ENCODE results near the gene ZC3HAV1L.

- TF ChIP-seq, protein P1, sequence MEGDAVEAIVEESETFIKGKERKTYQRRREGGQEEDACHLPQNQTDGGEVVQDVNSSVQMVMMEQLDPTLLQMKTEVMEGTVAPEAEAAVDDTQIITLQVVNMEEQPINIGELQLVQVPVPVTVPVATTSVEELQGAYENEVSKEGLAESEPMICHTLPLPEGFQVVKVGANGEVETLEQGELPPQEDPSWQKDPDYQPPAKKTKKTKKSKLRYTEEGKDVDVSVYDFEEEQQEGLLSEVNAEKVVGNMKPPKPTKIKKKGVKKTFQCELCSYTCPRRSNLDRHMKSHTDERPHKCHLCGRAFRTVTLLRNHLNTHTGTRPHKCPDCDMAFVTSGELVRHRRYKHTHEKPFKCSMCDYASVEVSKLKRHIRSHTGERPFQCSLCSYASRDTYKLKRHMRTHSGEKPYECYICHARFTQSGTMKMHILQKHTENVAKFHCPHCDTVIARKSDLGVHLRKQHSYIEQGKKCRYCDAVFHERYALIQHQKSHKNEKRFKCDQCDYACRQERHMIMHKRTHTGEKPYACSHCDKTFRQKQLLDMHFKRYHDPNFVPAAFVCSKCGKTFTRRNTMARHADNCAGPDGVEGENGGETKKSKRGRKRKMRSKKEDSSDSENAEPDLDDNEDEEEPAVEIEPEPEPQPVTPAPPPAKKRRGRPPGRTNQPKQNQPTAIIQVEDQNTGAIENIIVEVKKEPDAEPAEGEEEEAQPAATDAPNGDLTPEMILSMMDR (IDR thresholded peaks at IDR 0.05; ENCODE audit: control extremely low read depth in 1 of 3, insufficient read depth in 1 of 3, low read depth in 1 of 3, low read length in 3 of 3): no peak
- TF ChIP-seq POLR2A (IDR thresholded peaks at IDR 0.05; ENCODE audit: control extremely low read depth in 1 of 2, low read depth in 2 of 2, low read length in 2 of 2) (no peak), CREB1 (IDR thresholded peaks at IDR 0.05) (no peak), SP2 (IDR thresholded peaks at IDR 0.05; ENCODE audit: low read length) (no peak), SIN3A (conservative IDR thresholded peaks at IDR 0.05 in 1 of 2, IDR thresholded peaks at IDR 0.05 in 1 of 2; ENCODE audit: low read depth in 1 of 2, low read length in 2 of 2) (no peak), CBX8 (IDR thresholded peaks at IDR 0.05; ENCODE audit: borderline replicate concordance, low read depth, low read length) (no peak), POLR2AphosphoS5 (IDR thresholded peaks at IDR 0.05; ENCODE audit: low read depth, low read length) (no peak), SP1 (IDR thresholded peaks at IDR 0.05; ENCODE audit: low read depth, low read length) (no peak), EZH2 (IDR thresholded peaks at IDR 0.05; ENCODE audit: low read depth, low read length, severe bottlenecking) (no peak)
These were observed 40.2 kb upstream of the ZC3HAV1L start for GRCh38 chr7:139075871-139076686.
